ENCODE results near the gene ARPC1A. TPM values are rescaled to one million over a fixed set of nuclear protein-coding genes. Genes with fewer than 3 reads are reported as not detected.
A peak's percentile ranks its signal among the peaks of the same experiment; 100 is the strongest.

Gene ARPC1A
- total RNA-seq, 2 donors from 2014 or later = 150 to 154 TPM

GRCh38 chr7:99369767-99370391, 44.2 kb downstream of the ARPC1A start:
- Mint-ChIP-seq H3K36me3 (ENCODE audit: low read depth) (peaks cover 25% of the 10 kb centered on the region), H3K4me1 (no peaks in the 10 kb centered on the region), H3K4me3 (no peak overlapping the region), H3K9me3 (no peaks in the 10 kb centered on the region), H3K27me3 (ENCODE audit: insufficient read depth) (peaks cover 12% of the 10 kb centered on the region), H3K27ac (no peak overlapping the region)
- Histone ChIP-seq H3K4me1 (ENCODE audit: control insufficient read depth, insufficient read depth, low read length) (no peaks in the 10 kb centered on the region), H3K27ac (ENCODE audit: low read depth, low read length) (no peak overlapping the region), H3K9ac (ENCODE audit: extremely low read depth, low read length, poor library complexity, severe bottlenecking) (no peak overlapping the region), H3K36me3 (ENCODE audit: control insufficient read depth, insufficient read depth, low read length) (peaks cover 30% of the 10 kb centered on the region), H3K27me3 (ENCODE audit: control insufficient read depth, insufficient read depth, low read length, poor library complexity, severe bottlenecking) (no peaks in the 10 kb centered on the region), H3K9me3 (ENCODE audit: control insufficient read depth, low read length) (no peaks in the 10 kb centered on the region), H3K4me3 (ENCODE audit: low read length) (no peak overlapping the region)
- TF ChIP-seq, protein P1, sequence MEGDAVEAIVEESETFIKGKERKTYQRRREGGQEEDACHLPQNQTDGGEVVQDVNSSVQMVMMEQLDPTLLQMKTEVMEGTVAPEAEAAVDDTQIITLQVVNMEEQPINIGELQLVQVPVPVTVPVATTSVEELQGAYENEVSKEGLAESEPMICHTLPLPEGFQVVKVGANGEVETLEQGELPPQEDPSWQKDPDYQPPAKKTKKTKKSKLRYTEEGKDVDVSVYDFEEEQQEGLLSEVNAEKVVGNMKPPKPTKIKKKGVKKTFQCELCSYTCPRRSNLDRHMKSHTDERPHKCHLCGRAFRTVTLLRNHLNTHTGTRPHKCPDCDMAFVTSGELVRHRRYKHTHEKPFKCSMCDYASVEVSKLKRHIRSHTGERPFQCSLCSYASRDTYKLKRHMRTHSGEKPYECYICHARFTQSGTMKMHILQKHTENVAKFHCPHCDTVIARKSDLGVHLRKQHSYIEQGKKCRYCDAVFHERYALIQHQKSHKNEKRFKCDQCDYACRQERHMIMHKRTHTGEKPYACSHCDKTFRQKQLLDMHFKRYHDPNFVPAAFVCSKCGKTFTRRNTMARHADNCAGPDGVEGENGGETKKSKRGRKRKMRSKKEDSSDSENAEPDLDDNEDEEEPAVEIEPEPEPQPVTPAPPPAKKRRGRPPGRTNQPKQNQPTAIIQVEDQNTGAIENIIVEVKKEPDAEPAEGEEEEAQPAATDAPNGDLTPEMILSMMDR (conservative IDR thresholded peaks at IDR 0.05) = no peak
- 94 to 97% methylated on average over 3 to 9 of the region's 9 CpGs for WGBS, 2 experiments (ENCODE audit: insufficient coverage in 1 of 2, insufficient read length in 1 of 2)
- DNase-seq = no peak

DNA sequence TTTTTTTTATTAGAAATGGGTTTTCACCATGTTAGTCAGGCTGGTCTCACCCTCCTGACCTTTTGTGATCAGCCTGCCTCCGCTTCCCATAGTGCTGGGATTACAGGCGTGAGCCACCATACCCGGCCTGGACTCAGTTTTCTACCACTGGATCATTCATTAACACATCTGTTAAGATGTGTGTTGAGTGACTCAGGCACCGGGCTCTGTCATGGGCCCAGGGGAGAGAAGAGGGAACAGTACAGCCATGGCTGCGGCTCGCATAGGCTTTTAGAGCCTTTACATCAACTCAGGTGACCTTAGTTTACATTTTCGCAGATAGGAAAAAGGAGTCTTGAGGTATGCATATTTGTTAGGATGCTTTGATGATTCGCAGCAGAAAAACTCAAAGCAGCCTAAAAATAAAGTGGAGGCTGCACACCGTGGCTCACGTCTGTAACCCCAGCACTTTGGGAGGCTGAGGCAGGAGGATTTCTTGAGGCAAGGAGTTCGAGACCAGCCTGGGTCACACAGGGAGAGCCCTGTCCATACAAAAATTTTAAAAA, 45.8 kb downstream of the ARPC1A start:
- WGBS, 2 experiments (ENCODE audit: insufficient coverage in 1 of 2, insufficient read length in 1 of 2) = 91 to 93% methylated on average over 11 of the region's 11 CpGs
- H3K27me3 Mint-ChIP-seq (ENCODE audit: insufficient read depth) = peaks cover 12% of the 10 kb centered on the region
- H3K9me3 ChIP-seq (ENCODE audit: control insufficient read depth, low read length) = no peaks in the 10 kb centered on the region
- no peak overlapping the region for H3K4me3 ChIP-seq (ENCODE audit: low read length)
- no peaks in the 10 kb centered on the region for H3K4me1 Mint-ChIP-seq
- H3K9me3 Mint-ChIP-seq = no peaks in the 10 kb centered on the region
- H3K27ac Mint-ChIP-seq = no peak overlapping the region
- H3K36me3 Mint-ChIP-seq (ENCODE audit: low read depth) = peaks cover 13% of the 10 kb centered on the region
- H3K9ac ChIP-seq (ENCODE audit: extremely low read depth, low read length, poor library complexity, severe bottlenecking) = no peak overlapping the region
- peaks cover 16% of the 10 kb centered on the region for H3K36me3 ChIP-seq (ENCODE audit: control insufficient read depth, insufficient read depth, low read length)
- no peak for DNase-seq
- TF ChIP-seq, protein P1 (conservative IDR thresholded peaks at IDR 0.05) = no peak
- H3K4me1 ChIP-seq (ENCODE audit: control insufficient read depth, insufficient read depth, low read length) = no peaks in the 10 kb centered on the region
- no peaks in the 10 kb centered on the region for H3K27me3 ChIP-seq (ENCODE audit: control insufficient read depth, insufficient read depth, low read length, poor library complexity, severe bottlenecking)
- no peak overlapping the region for H3K27ac ChIP-seq (ENCODE audit: low read depth, low read length)
- H3K4me3 Mint-ChIP-seq = no peak overlapping the region

- no peak overlapping the region for H3K27ac Mint-ChIP-seq
These were observed 46.8 kb downstream of the ARPC1A start for GRCh38 chr7:99372275-99373090.

More at GRCh38 chr7:99372275-99373090, 46.8 kb downstream of the ARPC1A start:
- Histone ChIP-seq H3K27ac (ENCODE audit: low read depth, low read length) (no peak overlapping the region), H3K9ac (ENCODE audit: extremely low read depth, low read length, poor library complexity, severe bottlenecking) (no peak overlapping the region), H3K4me1 (ENCODE audit: control insufficient read depth, insufficient read depth, low read length) (no peaks in the 10 kb centered on the region), H3K27me3 (ENCODE audit: control insufficient read depth, insufficient read depth, low read length, poor library complexity, severe bottlenecking) (no peaks in the 10 kb centered on the region), H3K4me3 (ENCODE audit: low read length) (no peak overlapping the region), H3K36me3 (ENCODE audit: control insufficient read depth, insufficient read depth, low read length) (peaks cover 7% of the 10 kb centered on the region), H3K9me3 (ENCODE audit: control insufficient read depth, low read length) (no peaks in the 10 kb centered on the region)
- Mint-ChIP-seq H3K4me3 (peak overlapping the region; percentile 63), H3K36me3 (ENCODE audit: low read depth) (peaks cover 6% of the 10 kb centered on the region), H3K9me3 (no peaks in the 10 kb centered on the region), H3K4me1 (no peaks in the 10 kb centered on the region), H3K27me3 (ENCODE audit: insufficient read depth) (peaks cover 12% of the 10 kb centered on the region)
- DNase-seq = no peak
- TF ChIP-seq, protein P1 (conservative IDR thresholded peaks at IDR 0.05) = no peak
- WGBS, 2 experiments (ENCODE audit: insufficient coverage in 1 of 2, insufficient read length in 1 of 2) = 87 to 89% methylated on average over 18 to 21 of the region's 21 CpGs
